ENCODE measurements around the gene USF2.

Gene USF2

DNA sequence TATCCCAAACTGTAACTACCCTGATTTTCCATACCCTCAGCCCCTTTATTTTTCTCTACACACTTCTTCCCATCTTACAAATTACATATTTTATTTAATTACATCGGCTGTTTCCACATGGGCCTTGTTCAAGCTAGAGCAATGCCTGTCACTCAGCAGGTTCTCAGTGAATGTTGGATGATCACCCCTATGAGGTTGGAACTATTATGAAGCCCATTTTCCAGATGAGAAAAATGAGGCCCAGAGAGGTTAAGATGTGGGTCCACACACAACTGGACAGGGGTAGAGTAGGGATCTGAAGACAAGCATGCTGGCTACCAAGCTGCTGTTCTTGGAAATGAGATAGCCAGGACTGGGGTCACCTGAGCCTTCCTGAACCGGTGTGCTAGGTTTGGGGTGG, 33.2 kb downstream of the USF2 start:
- no peak for DNase-seq (ENCODE audit: low read depth in 3 of 3)

DNA sequence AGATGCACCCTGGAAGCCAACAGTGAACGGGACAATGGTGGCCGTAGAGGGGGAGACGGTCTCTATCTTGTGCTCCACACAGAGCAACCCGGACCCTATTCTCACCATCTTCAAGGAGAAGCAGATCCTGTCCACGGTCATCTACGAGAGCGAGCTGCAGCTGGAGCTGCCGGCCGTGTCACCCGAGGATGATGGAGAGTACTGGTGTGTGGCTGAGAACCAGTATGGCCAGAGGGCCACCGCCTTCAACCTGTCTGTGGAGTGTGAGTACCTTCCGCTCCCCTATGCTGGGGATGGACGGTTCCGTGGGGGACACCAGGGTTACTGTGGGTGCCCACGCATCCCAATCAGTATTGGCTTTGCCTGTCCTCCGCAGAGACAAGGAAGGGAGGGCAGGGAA, 33.7 kb downstream of the USF2 start:
- no peak for DNase-seq (ENCODE audit: low read depth in 3 of 3)

DNA sequence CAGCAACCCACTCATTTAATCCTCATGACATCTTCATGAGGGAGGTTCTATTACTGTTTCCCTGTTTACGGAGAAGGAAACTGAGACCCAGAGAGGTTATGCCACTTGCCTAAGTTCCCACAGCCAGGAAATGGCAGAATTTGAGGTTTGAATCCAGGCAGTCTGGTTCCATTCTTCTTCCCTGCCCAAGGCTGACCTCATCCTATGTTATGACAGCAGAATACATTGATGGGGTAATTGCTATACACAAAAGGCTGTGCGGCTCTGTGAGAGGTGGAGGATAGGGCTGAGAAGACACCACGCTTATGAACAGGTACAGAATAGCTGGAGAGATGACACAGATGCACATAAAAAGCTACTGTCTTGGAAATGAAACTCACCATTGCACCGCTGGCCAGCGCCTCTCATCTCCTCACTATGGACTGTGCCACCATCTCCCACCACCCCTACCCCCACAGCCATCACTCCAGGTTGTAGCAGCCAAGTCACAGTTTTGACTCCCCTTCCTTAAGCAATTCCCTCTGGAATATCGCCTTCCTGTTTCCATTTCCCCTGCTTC, 34.7 kb downstream of the USF2 start:
- DNase-seq (ENCODE audit: low read depth in 3 of 3) = no peak

DNA sequence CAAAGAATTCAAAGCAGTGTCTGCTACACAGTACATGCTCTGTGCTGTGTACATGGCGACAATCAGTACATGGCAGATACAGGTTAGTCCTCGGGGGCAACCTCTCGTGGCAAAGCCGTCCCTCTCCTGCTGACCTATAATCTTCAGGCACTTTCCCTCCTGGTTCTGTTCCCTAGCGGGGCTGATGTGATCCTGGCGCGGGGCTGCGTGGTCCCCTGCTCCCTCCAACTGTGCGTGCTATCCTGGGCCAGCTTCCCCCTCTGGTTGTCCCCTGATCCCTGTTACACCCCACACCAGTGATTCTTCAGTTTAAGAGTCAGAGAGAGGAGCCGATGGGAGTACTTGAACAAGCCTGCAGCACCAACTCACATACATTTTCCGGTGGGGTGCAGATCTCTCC, 35.3 kb downstream of the USF2 start:
- DNase-seq (ENCODE audit: low read depth in 3 of 3) = no peak

DNA sequence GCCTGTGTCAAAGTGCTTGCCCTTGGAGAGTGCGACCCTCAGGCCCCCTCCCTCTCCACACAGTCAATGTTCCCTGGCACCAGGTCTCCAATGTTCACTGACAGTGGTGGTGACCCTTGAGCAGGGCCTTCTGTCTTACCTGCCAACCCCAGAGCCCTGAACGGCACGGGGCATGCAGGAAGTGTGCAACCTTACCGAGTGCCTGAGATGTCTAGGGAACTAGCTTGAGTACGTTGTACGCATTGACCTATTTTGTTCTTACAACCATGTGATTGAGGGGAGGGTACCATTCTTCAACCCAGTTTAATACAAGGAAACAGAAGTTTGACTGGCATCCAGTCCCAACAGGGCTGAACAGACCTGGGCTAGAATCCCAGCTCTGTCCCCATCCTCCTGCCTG, 36.4 kb downstream of the USF2 start:
- DNase-seq (ENCODE audit: low read depth in 3 of 3) = no peak

DNA sequence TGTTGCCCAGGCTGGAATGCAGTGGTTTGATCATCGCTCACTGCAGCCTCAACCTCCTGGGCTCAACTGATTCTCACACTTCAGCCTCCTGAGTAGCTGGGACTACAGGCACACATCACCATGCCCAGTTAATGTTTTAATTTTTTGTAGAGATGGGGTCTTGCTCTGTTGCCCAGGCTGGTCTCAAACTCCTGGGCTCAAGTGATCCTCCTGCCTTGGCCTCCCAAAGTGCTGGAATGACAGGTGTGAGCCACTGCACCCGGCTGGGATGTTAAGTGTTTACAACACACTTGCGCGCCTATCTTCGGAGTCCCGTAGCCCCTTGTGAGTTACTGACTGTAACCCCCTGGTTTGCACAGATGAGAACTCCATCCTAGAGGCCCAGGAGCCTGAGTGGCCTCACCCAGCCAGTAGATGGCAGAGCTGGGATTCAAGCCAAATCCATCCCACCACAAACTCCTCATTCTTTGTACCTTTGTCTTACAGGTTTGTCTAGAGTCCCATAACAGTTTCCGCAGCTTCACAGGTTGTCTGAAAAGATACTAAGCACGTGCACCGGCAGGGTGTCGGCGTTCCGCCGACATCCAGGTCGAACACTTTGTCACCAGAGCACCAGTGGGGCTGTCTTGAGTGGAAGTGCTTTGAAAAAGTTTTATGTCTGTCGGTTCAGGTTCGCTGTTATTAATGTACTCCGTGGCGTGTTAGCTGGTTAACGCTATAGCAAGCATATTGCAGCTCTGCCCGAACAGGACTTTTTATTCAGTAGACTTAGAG, 37.9 kb downstream of the USF2 start:
- no peak for DNase-seq (ENCODE audit: low read depth in 3 of 3)

DNA sequence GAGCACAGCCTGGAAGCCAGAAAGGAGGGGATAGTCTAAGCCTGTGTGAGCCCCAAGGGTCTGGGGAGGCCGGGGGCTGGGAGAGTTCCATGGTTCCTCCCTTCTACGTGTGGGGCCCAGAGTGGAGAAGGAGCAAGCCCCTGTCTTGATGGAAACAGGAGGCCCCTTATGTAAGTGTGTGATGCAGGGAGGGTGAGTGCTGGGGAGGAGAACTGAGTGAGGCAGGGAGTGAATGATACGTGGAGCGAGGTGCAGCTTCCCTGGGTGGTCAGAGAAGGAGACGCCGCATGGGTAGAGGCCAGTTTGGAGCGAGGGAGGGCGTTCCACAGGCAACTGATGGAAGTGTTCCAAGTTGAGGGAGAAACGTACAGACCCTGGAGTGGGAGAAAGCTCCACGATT, 39.2 kb downstream of the USF2 start:
- no peak for DNase-seq (ENCODE audit: low read depth in 3 of 3)

DNA sequence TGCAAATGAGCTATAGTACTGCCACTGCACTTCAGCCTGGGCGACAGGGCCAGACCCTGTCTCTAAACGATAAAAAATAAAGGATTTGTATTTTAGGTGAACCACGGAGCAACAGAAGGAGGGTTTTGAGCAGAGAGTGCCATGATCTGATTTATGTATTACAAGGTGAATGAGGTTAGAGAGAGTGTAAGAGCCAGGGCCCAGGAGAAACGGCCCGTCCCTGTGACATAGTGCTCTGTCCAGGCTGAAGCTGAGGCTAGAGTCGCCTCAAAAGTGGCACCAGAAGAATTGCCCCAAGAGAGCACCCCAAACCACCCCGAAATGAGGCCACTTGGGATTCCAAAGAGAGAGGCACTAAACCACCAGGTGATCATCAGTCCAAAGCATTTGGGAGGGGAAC, 40.1 kb downstream of the USF2 start:
- DNase-seq (ENCODE audit: low read depth in 3 of 3) = no peak

DNA sequence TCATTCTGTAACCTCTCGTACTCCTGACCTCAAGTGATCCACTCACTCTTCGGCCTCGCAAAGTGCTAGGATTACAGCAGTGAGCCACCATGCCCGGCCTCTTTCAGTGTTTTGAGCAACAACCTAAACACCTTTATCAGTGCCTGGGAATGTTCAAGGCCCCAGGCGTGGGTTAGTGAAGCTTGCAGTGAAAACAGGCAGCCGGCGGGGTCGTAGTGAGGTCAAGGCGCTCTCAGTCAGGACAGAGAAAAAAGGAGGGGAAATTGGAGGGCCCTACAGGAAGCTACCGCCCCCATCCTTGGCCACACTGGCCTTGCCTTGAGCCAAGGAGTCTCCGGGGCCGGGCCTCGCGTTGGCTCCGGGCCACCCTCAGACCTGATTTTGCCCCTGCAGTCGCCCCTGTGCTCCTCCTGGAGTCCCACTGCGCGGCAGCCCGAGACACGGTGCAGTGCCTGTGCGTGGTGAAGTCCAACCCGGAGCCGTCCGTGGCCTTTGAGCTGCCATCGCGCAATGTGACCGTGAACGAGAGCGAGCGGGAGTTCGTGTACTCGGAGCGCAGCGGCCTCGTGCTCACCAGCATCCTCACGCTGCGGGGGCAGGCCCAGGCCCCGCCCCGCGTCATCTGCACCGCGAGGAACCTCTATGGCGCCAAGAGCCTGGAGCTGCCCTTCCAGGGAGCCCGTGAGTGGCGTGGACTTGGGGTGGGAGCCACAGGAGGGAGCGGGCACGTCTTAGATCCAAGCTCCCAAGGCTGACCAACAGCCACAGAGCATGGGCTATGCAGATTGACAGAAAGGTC, 40.9 kb downstream of the USF2 start:
- no peak for DNase-seq (ENCODE audit: low read depth in 3 of 3)

DNA sequence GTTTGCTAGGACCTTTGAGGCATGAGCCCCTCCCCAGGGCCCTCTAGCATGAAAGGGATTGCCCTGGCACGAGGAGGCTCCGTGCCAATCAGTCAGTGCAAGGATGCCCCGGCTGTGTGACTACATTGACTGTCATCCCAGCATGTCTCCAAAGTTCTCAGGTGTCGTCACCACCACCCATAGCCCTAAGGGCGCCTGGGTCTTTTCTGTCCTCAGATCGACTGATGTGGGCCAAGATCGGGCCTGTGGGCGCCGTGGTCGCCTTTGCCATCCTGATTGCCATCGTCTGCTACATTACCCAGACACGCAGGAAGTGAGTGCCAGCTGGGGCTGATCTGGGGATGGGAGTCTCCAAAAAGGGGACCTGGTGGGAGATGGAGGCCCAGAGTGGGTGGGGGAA, 41.6 kb downstream of the USF2 start:
- no peak for DNase-seq (ENCODE audit: low read depth in 3 of 3)

DNA sequence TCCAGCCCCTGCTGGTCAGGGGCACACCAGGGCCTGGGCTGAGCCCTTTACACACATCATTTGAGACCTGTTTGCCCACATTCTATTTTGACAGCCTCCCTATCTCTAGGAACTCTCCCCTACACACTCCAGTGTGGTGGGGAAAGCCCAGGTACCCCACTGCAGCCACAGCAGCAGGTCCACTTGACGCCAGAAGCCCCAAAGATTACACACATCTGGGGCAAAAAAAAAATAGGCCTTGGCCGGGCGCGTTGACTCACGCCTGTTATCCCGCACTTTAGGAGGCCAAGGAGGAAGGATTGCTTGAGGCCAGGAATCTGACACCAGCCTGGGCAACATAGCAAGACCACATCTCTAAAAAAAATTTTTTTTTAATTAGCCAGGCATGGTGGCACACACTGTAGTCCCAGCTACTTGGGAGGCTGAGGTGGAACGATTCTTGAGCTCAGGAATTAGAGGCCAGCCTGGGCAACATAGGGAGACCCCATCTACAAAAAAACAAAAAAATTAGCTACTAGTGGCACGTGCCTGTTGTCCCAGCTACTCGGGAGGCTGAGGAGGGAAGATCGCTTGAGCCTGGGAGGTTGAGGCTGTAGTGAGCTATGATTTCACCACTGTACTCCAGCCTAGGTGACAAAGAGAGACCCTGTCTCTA, 42.2 kb downstream of the USF2 start:
- no peak for DNase-seq (ENCODE audit: low read depth in 3 of 3)

DNA sequence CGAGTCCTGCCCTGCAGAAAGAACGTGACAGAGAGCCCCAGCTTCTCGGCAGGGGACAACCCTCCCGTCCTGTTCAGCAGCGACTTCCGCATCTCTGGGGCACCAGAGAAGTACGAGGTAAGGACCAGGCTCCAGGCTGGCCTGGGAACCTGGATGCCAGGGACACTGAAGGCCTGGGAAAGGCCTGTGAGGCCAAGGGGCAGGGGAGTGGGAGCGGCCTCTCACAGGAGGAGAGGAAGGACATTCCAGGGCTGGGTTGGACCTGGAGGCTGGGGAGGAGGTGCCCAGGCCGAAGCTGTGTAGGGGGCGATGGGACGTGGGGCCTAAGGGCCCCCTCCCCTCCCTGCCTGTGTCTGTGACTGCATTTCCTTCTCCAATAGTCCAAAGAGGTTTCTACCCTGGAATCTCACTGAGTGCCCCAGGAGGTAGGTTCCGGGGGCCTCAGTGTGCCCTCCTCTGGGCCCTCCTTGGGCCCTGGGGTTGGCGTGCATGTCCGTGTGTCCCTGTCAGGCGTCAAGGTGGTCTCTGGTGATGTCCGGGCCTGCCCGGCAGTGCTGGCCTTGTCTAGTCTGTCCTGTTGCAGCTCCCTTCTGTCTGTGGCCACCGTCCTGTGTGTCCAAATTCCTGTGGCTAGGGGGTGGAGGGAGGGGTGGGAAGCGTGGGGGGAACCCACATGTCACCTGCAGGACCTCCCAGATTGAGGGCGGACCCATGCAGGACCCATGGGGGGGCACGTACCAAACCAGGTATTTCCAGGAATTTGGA, 43.3 kb downstream of the USF2 start:
- DNase-seq (ENCODE audit: low read depth in 3 of 3) = no peak

DNA sequence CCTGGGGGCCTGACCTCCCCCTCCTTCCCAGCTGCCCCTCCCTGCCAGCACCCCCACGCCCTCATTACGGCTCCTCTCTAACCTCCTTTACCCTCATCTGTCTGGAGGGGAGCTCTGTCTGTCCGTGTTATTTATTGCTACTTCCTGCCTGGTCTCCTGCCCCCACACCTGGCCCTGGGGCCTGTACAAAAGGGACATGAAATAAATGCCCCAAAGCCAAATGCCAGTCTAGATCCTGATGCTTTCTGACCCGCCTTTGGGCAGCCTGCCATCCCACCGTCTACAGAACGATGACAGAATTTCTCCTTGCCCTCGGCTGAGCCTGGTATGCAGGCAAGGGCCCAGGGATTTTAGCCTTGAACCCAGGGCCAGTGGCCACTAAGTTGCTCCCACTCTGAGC, 44.8 kb downstream of the USF2 start:
- no peak for DNase-seq (ENCODE audit: low read depth in 3 of 3)

DNA sequence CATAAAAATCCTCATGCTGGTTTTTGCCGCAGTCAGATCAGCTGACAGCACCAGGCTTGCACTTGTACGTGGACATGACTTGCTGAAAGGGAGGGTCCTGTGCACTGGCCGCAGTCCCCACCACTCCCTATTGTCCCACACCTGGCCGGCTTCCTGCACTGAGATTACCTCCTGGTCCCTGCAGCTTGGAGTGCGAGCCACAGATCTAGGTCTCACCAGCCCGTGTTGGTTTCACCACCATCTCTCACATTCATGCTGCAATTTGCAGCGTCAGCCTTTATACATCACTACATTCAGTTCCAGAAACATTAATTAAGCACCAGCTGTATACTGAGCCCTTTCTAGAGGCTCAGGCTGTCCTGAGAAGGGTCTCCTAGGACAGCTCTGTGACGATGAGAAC, 45.3 kb downstream of the USF2 start:
- no peak for DNase-seq (ENCODE audit: low read depth in 3 of 3)

DNA sequence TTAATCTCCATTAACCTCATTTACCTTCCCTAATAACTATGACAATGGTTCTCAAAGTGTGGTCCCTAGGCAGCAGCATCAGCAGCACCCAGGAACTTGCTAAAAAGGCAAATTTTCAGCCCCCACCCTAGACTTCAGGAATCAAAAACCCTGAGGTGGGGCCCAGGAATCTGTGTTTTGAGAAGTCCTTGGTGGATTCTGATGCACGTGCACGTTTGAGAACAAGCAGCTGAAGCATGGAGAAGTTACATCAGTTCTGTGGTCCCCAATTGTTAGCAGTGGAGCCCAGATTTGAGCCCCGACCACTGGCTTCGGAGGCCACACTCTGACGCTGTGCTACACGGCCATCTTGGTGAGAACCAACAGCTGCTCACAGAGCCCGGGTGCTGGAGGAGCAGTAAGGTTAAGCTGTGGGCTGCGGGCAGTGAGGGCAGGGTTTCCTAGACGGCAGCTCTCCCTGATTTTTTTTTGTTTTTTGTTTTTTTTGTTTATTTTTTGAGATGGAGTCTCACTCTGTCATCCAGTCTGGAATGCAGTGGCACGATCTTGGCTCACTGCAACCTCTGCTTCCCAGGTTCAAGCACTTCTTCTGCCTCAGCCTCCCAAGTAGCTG, 46.2 kb downstream of the USF2 start:
- DNase-seq (ENCODE audit: low read depth in 3 of 3) = no peak

DNA sequence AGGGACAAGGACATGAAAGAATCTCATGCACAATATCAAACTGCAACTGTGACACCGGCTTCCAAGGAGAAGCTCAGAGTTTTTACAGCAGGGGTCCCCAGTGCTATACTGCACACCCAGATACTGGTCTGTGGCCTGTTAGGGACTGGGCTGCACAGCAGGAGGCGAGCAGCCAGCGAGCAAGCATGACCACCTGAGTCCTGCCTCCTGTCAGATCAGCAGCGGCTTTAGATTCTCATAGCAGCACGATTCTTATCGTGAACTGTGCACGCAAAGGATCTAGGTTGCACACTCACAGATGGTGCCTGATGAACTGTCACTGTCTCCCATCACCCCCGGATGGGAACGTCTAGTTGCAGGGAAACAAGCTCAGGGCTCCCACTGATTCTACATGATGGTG, 47.1 kb downstream of the USF2 start:
- DNase-seq (ENCODE audit: low read depth in 3 of 3) = no peak

DNA sequence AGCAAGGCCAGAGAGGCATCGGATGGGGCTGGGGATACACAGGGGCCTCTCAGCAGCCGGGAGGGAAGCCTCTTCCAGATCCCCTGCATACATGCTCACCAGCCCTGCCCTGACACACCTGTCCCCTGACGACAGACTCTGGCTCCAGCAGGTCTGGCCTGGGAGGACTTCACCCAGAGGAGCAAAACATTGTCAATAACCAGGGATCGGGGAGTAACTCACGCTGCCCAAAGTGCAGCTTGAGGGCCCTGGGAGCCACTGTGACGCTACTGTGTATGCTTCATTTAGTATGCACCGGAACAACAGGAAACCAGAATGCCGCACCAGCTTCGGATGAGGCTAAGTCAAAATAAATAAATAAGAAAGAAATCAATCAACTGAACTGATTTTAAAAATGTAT, 47.8 kb downstream of the USF2 start:
- no peak for DNase-seq (ENCODE audit: low read depth in 3 of 3)

DNA sequence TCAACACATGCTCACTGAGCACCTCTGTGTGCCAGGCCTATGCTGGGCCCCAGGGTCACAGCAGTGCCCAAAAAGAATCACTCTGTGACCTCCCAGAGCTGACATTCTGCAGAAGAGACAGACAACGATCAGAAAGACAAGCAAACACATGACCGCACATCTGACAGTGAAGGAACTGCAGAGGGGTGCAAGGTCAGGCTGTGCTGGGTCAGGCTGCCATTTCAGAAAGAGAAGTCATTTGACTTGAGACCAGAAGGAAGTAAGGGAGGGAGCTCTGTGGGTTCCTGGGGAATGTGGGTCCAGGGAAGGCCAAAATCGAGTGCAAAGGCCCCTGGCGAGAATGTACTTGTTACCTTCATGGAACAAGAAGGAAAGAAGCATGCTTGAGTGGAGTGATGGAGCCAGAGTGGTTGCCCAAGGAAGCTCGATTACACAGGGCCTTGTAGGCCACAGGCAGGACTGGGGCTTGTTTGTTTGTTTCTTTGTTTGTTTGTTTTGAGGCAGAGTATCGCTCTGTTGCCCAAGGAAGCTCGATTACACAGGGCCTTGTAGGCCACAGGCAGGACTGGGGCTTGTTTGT, 48.8 kb downstream of the USF2 start:
- DNase-seq (ENCODE audit: low read depth in 3 of 3) = no peak

DNA sequence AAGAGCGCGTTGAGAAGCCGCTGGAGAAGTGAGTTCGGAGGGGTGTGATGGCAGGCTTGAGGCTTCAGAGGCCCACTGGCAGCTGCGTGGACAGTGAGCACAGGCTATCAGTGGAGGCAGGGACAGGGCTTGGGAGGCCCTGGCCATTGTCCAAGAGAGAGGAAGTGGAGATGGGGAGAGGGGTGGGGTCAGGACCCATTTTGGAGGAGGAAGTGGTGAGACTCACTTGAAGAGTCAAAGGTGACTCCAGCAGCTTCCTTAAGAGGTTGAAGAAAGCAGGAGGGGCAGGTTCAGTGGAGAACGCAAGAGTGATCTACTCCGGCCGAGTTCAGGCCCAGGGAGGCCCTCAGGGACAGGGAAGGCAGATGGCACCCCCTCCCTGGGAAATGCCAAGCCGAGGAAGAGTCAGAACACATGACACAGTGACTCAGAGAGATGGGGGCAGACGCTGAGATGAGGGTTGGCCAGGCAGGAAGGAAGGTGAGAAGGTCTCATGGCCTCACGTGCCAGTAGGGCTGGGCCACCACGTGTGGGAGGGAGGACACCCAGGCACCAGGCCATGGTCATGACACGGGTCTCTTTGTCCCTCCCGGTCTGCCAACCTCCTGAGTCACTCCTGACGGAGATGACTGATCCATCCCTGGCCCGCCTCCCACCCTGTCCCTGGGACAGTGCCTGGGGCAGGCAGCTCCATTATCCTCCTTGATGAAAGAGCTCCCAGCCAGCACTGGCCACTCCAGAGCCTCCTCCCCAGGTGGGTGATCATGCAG, 50.1 kb downstream of the USF2 start:
- no peak for DNase-seq (ENCODE audit: low read depth in 3 of 3)

DNA sequence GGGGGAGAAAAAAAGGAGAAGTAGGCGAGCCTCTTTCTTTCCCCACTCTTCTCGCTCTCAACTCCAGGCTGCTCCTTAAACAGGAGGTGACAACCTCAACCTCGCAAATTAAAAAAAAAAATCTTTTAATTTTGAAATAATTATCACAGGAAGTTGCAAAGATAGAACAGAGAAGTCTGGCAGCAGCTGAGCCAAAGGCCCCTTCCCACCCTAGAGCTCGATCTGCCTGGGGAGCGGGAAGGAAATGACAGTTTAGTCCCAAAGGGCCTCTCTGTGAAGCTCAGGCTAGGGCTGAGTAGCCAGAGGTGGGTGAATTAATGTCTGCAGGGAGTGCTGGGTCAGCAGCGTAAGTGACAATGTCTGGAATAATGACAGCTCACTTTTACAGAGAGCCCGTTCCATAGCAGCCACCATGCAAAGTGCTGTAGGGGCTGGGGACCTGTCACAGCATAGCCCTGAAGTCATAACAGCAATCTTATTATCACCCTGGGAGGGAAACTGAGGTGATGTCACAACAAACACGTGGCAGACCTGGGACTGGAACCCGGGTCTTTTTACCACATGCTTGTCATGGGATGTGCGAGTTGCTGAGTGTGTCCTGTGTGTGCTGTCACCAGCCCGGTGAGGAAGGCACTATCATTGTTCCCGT, 51.4 kb downstream of the USF2 start:
- DNase-seq (ENCODE audit: low read depth in 3 of 3) = no peak
